ENCODE data around the gene GDF10. TPM values are rescaled to one million over a fixed set of nuclear protein-coding genes. Genes with fewer than 3 reads are reported as not detected.

GDF10 gene
- total RNA-seq, 2 donors from 2014 or later = 0.32 to 28.0 TPM

DNA sequence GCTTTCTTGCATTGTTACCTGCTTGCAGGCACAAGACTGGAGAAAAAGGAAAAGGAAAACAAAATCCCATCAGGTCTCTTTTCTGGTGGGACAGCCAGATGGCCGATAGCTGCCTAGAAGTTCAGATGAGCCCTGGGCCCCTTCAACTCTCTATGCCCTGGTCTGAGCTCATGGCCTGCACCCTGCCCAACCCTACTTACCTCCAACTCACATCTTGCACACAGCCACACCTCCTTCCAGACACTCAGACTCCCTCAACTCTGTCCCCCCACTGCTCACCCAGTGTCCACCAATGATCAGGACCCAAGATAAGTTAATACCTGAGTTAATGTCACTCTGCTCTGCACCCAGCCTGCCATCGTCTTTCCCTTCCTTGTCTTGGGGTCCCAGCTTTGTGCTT is 59.1 kb downstream of the GDF10 start:
- Histone ChIP-seq H3K27me3 (replicated peaks; ENCODE audit: insufficient read depth) (no peaks in the 10 kb centered on the region), H3K4me3 (no peak overlapping the region), H3K4me1 (replicated peaks) (no peaks in the 10 kb centered on the region), H3K9me3 (no peaks in the 10 kb centered on the region), H3K36me3 (no peaks in the 10 kb centered on the region), H3K27ac (no peak overlapping the region)
- intact Hi-C loops (cut with DNase I) = no loop called here
- 100% methylated on average over 2 of the region's 2 CpGs for WGBS
- DNase-seq (ENCODE audit: low spot score) = no peak
- TF ChIP-seq POLR2AphosphoS5 (IDR thresholded peaks at IDR 0.05) = no peak
- TF ChIP-seq, protein P1, sequence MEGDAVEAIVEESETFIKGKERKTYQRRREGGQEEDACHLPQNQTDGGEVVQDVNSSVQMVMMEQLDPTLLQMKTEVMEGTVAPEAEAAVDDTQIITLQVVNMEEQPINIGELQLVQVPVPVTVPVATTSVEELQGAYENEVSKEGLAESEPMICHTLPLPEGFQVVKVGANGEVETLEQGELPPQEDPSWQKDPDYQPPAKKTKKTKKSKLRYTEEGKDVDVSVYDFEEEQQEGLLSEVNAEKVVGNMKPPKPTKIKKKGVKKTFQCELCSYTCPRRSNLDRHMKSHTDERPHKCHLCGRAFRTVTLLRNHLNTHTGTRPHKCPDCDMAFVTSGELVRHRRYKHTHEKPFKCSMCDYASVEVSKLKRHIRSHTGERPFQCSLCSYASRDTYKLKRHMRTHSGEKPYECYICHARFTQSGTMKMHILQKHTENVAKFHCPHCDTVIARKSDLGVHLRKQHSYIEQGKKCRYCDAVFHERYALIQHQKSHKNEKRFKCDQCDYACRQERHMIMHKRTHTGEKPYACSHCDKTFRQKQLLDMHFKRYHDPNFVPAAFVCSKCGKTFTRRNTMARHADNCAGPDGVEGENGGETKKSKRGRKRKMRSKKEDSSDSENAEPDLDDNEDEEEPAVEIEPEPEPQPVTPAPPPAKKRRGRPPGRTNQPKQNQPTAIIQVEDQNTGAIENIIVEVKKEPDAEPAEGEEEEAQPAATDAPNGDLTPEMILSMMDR (IDR thresholded peaks at IDR 0.05) = no peak
- TF ChIP-seq POLR2A (IDR thresholded peaks at IDR 0.05) = no peak

DNA sequence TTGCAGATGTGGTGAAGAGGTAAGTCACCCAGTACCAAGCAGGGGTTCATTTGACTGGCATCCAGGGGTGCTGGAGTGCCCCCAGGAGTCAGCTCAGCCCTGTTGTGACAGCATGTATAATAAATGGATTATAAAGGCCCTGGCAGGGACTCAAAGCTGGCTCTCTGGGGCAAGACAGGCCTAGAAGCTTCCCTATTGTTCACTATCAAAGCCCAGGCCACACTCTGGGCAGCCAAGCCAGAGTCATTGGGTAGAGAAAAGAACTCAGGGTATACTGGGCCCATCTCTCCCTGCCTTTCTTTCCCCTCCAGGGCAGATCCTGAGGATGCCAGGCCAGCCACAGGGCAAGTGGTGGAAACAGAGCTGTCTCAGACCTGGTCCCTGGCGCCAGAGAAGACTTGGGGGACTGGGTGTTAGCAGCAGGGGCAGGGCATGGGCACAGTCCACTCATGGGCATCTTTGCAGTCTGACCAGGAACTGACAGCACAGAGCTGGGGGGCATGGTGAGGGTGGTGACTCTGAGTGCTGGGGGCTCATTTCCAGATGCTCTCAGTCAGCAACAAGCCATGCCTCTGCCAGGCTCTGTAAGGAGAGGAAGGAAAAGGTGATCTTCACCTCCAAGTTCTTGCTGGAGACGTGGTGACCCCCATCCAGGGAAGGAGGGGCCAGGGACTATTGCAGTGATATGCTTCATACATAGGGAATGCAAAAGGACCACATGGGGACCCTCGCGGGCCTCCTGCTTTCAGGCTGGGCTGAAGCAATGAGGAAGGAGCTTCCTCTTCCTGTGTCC is 59.8 kb downstream of the GDF10 start:
- H3K4me3 ChIP-seq = no peak overlapping the region
- TF ChIP-seq POLR2A (IDR thresholded peaks at IDR 0.05) (no peak), POLR2AphosphoS5 (IDR thresholded peaks at IDR 0.05) (no peak)
- TF ChIP-seq, protein P1 (IDR thresholded peaks at IDR 0.05) = no peak
- H3K27me3 ChIP-seq (replicated peaks; ENCODE audit: insufficient read depth) = no peaks in the 10 kb centered on the region
- DNase-seq (ENCODE audit: low spot score) = no peak
- no peaks in the 10 kb centered on the region for H3K9me3 ChIP-seq
- intact Hi-C loops (cut with DNase I) = no loop called here
- no peaks in the 10 kb centered on the region for H3K4me1 ChIP-seq (replicated peaks)
- 88% methylated on average over 4 of the region's 4 CpGs for WGBS
- H3K36me3 ChIP-seq = no peaks in the 10 kb centered on the region
- no peak overlapping the region for H3K27ac ChIP-seq

DNA sequence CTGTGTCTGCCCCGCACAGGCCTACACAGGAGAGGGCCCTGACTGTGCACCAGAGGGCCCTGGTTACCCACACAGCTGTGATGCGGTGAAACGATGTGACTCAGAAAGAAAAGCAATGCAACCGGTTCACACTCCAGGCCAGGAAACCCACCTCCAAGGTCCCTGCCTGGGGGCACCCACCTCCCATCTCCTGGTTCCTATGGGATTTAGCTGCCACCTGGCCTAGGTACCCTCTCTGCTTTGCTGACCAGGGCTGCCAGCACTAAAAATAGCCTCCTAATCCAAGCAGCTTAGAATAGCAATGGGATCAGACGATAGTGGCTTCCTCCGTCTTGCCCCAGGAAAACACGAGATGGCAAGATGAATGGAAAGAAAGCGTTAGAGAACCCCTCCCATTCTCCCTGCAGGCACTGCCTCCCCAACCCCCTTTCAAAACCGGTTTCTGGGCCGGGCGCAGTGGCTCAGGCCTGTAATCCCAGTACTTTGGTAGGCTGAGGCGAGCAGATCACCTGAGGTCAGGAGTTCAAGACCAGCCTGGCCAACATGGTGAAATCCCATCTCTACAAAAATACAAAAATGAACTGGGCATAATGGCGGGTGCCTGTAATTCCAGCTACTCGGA is 60.5 kb downstream of the GDF10 start:
- TF ChIP-seq, protein P1 (IDR thresholded peaks at IDR 0.05) = no peak
- TF ChIP-seq POLR2AphosphoS5 (IDR thresholded peaks at IDR 0.05) = no peak
- no peak for TF ChIP-seq POLR2A (IDR thresholded peaks at IDR 0.05)
- WGBS = 84% methylated on average over 14 of the region's 14 CpGs
- Histone ChIP-seq H3K27ac (no peak overlapping the region), H3K27me3 (replicated peaks; ENCODE audit: insufficient read depth) (no peaks in the 10 kb centered on the region), H3K4me3 (no peak overlapping the region), H3K4me1 (replicated peaks) (no peaks in the 10 kb centered on the region), H3K9me3 (no peaks in the 10 kb centered on the region), H3K36me3 (no peaks in the 10 kb centered on the region)
- intact Hi-C loops (cut with DNase I) = no loop called here
- no peak for DNase-seq (ENCODE audit: low spot score)

DNA sequence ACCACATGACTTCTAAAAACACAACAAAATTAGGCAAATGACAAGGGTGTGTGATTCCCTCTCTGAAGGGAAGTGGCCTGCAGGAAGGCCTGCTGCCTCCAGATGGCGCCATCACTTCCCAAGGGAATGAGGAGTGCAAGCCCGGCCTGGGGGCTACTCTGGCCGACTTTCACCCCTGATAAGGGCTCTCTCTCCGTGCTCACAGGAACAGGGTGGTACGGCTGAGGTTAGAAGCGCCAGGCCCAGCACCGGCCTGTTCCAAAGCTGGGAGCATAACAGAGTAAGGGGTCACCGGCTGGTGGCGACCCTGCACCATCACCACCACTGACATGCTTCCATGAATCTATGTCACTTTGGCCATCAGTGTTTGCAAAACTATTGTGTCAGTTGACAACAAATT is 61.3 kb downstream of the GDF10 start:
- no peak for DNase-seq (ENCODE audit: low spot score)

More for the DNA sequence above, 61.3 kb downstream of the GDF10 start:
- TF ChIP-seq POLR2AphosphoS5 (IDR thresholded peaks at IDR 0.05) (no peak), POLR2A (IDR thresholded peaks at IDR 0.05) (no peak)
- TF ChIP-seq, protein P1 (IDR thresholded peaks at IDR 0.05) = peak; percentile 20 to 63 (median 40)
- Histone ChIP-seq H3K27ac (no peak overlapping the region), H3K4me3 (no peak overlapping the region), H3K27me3 (replicated peaks; ENCODE audit: insufficient read depth) (no peaks in the 10 kb centered on the region), H3K9me3 (no peaks in the 10 kb centered on the region), H3K4me1 (replicated peaks) (no peaks in the 10 kb centered on the region), H3K36me3 (no peaks in the 10 kb centered on the region)
- WGBS = 67% methylated on average over 9 of the region's 9 CpGs
- intact Hi-C loops (cut with DNase I) = no loop called here
